GM19240 (cell line): ENCODE results near the gene GNL3L.
"Not testable (repeated sequence)": the region's sequence is repeated elsewhere in the genome, so short reads cannot be mapped to it uniquely, and the experiment has no call there.

Experiments
- DNase-seq: peaks from one replicate; pipeline ENCODE4 v3.0.0; 2011; ENCODE audit warnings: low spot score; ENCODE audit not compliant: insufficient read length

The GNL3L gene, protein sequence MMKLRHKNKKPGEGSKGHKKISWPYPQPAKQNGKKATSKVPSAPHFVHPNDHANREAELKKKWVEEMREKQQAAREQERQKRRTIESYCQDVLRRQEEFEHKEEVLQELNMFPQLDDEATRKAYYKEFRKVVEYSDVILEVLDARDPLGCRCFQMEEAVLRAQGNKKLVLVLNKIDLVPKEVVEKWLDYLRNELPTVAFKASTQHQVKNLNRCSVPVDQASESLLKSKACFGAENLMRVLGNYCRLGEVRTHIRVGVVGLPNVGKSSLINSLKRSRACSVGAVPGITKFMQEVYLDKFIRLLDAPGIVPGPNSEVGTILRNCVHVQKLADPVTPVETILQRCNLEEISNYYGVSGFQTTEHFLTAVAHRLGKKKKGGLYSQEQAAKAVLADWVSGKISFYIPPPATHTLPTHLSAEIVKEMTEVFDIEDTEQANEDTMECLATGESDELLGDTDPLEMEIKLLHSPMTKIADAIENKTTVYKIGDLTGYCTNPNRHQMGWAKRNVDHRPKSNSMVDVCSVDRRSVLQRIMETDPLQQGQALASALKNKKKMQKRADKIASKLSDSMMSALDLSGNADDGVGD

DNA sequence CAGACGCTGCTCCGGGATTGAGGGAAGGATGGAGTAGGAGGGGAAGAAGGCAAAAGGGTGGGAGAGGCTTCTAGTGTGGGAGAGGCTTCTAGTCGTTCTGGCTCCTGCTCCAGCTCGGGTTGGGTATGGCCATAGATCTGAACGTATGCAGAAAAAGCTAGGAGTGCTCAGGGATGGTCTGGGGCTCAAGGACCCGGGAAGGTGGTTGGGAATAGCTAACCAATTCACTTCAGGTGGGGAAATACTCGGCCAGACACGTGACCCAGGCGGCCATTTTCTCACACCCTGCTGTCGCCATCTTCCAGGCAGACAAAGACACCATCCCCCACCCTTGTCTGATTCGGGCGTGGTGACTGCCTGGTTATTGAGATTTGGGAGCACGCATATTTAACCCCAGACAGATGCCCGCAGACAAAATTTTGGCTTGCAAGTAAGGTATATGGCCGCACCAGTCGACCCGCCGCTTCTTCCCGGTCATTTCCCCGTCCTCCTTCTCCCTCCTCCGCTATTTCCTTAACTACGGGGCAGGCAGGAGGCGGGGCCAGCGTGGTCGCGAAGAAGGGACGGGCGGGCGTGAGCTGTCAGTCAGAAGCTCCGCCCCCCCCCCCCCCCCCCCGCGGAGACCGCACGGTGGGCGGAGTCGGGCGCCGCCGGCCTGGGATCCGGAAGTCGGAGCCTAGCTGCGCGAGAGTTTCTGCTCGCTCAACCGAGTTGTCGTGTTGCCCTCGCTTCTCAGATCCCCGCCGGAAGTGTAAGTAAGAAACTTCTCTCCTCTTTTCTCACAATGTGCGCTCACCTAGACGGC, at the start of gene GNL3L:
Gene GNL3L (plus strand): TSS at position 668 of the 805 bp plus-strand sequence. CDS start 2,348 bp downstream, outside the sequence.
- peak; percentile 70 for DNase-seq

DNA sequence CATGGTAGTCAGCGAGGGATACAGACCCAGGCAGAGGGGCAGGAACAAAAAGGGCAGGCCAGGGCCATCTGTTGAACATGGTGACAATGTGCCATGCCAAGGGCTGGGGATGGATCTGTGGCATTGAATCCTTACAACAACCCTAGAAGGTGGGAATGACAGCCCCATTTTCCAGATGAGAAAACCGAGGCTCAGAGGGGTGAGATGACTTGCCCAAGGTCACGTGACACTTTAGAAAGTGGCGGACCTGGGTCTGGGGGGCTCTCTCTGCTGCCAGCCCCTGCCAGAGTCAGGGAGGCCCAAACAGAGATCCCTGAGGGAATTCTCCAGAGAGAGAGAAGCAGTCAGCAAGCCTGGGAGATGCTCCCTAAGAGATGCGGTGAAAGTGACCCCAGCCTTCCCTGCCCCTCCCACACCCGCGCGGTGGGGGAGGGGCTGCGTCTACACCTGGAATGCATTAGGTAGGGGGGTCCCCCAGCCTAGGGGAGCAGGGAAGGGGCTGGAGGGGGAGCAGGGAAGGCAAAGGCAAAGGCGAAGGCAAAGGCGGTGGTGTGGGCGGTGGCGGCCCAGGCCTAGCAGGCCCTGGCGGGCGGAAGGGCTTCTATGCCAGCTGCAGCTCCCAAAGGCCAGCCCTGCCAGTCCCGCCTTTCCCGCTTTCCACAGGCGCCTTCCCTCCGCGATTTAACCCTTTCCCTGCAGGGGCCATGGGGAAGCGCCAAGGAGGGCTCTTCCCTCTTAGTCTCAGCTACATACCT, 47.0 kb upstream of the GNL3L start:
- DNase-seq, result no peak

DNA sequence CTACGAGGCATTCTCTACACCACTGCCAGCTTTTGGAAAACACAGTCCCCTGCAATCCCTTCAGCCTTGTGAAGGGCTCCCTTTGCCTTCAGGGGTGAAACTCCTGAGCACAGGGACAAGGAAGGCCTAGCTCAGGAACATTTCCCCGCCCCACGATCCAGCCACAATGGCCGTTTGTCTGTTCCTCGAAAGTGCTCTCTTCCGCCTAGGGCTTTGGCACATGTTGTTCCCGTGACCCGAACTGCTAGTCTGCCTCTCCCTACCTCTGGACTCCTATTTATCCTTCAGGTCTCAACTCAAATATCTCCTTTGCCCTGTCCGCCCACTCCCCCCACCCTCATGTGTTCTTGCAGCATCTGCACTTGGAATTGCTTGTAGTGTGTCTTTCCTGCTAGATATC, 46.1 kb upstream of the GNL3L start:
- no peak for DNase-seq

DNA sequence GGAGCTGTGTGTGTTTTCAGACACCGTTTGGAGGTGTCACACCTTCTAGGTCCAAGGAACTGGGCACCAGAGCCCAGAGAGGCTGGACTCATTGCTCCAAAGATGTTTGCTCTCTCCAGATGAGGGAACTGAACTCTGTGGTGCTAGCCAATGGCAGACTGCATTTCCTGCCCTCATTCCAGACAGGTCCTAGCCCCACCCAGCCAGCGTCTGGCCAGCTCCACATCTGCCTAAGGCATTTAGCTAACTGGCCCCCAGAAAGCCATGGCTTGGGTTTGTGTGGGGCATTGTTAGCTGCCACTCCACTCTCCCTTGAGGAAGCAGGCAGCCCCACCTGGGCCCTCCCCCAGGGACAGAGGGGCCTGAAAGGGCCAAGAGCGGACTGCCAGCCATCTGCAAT, 45.4 kb upstream of the GNL3L start:
- DNase-seq, result no peak

DNA sequence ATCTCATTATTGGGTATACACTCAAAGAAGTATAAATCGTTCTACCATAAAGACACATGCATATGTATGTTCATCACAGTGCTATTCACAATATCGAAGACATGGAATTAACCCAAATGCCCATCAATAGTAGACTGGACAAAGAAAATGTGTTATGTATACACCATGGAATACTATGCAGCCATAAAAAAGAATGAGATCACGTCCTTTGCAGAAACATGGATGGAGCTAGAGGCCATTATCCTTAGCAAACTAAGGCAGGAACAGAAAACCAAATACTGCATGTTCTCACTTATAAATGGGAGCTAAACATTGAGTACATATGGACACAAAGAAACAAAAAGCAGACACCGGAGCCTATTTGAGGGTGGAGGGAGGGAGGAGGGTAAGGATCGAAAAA, 40.2 kb upstream of the GNL3L start:
- not testable (repeated sequence) for DNase-seq

DNA sequence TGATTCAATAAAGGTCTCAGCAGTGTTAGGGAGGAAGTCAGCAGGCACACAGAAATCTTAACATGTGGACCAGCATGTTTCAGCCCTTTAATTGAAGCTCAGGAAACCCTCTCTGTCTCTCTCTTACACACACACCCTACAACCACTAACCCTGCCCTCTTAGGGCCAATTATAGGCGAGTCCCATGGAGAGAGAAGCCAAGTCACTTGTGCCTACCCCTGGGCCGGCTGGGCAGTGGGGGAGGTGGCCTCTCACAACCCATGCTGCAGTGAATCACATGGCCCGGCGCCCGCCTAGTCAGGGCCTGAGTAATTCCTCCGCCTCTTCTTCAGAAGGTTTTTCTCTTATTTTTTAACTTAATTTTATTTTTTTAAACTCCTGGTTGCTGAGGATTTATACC, 37.7 kb upstream of the GNL3L start:
- DNase-seq, result no peak

DNA sequence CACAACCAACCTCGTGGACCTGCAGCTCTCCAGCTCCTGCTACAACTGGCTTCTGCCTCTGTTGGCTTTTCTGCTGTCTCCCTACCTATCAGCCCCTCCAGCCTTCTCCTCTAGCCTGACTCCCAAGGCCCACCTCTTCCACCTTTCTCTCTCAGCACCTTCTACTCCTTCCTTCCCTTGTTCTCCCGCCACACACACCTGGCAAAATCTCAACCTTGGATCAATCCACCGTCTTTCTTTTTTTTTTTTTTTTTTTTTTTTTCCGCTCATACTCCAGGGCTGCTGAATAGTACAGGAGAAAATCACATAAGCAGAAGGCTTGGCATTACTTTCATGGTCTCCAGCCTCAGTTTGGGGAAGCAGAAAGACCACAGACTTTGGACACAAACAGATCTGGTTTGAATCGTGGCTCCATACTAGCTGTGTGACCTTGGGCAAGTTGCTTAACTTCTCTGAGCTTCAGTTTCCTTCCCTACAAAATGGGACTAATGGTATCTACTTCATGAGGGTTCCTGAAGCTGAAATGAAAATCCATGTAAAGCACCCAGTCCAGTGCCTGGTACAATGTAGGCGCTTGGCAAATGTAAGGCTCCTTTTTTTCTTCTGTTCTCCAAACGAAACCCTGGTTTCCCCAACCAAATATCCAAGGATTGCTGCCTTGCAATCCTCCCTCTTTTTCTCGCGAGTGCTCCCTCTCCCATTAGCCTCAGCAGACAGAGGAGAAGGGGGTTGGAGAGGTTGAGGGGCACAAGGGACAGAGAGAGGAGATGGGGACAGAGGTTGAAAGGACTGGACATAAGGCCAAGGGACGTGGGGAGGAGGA, 35.6 kb upstream of the GNL3L start:
- no peak for DNase-seq

DNA sequence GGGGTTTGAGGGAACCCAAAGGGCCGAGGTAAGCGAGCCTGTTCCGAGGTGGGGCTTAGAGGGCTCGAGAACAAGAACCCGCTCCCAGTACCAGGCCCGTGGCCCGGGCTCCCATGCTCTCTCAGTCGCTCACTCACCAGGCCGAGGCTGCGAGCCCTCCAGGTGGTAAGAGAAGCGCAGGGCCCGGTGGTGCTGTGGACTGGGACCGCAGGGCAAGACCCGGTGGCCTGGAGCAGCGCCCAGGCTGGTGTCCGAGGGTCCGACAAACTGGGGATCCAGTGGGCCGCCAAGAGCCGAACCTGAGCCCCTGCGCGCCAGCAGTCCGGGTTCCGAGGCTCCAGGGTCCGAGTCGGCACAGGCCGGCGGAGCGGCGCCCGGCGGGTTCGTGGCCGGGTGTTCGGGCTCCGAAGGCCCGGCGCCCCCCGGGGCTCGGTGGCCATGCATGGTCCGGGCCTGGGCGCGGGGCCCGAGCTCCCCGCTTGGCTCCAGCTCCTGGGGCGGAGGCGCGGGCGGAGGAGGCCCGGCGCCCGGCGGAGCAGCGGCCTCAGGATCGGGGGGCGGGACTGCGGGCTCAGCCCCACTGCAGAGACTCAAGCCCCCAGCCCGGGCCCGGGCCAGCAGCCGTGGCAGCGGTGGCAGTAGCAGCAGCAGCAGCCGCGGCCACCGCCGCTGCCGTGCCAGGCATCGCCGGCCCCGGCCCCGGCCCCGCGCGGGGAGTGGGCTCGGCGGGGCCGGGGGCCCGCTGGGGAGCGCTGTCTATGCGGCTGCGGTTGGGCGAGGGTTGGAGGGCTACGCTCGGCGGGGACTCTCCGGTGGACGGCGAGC, 34.8 kb upstream of the GNL3L start:
- no peak for DNase-seq

DNA sequence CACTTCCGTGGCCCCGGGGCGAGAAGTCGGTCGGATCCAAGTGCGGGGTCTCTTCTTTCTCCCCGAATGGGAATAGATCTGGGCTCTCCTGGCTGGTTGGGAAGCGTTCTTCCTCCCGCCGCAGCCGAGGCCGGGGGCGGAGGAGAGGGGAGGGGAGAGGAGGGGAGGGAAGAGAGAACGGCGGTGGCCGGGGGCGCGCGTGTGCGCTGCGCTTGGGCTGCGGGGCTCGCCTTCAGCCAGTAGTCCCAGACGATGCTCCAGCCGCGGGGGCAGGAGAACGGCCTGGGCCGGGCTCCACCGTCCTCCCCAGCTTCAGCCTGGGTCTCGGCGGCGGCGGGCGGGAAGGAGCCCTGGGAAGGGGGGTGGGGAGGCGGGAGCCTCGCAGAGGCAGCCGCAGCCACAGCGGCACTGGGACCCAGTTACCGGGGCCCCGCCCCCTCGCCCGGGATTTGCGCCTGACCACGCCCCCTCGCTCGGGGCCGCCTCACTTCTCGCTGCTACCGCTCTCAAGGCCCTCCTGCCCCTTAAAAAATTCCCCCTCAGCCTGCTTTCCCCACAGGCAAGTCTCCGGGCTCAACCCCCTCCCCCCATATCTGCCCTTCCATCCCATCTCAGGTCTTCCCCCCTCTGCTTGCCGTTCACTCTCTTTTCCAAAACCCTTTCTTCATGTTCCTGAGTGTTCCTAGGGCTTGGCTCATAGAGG, 34.1 kb upstream of the GNL3L start, which contains the start of gene FGD1:
Gene FGD1 (minus strand): TSS at position 421 of the 703 bp plus-strand sequence. CDS start 802 bp downstream, outside the sequence.
- DNase-seq, result peak; percentile 31

DNA sequence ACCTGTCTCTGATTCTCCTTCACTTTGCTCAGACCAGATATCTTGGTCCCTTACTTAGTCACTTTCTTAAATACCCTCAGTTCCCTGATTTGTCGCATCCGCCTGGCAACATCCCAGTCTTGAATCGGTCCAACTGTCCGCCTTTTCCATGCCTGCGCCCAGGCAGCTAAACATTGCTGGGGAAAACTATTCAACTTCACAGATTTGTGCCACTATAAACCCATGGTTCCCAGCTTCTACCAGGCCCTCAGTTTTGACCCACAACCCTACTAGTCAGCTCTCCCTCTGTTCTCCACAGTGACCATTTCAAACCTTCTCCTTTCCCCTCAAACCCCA, 33.5 kb upstream of the GNL3L start:
- no peak for DNase-seq

DNA sequence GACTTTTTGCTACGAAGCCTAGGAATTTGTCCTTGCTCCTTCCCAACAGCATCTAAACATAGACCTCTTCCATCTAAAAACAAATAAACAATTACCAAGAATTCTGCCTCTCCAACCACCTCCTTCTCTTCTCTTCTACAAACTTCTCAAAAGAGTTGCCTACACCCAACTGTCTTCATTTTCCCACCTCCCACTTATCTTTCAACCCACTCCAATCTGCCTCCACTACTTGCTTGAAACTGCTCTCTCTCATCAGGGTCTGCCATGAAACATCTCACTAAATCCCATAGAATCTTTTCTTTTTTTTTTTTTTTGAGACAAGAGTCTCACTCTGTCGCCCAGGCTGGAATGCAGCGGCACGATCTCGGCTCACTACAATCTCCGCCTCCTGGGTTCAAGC, 33.1 kb upstream of the GNL3L start:
- DNase-seq, result no peak

DNA sequence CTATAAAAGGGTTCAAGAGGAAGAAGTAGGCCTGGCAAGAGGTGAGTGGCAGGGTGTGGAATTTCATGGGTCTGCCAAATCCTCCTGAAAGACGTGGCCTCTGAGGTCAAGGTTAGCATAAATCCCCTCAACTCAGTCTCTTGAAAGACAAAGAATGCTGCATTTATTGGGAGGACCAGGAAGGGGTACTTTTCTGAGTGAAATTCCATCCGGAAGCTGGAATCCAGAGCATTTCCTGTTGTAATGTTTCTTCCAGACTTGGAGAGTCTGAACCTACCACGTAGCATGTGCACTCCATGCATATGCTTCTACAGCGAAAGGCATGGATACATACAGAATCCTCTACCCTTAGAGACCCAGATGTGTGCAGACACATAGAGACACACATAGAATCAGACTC, 20.6 kb upstream of the GNL3L start:
- DNase-seq, result no peak

DNA sequence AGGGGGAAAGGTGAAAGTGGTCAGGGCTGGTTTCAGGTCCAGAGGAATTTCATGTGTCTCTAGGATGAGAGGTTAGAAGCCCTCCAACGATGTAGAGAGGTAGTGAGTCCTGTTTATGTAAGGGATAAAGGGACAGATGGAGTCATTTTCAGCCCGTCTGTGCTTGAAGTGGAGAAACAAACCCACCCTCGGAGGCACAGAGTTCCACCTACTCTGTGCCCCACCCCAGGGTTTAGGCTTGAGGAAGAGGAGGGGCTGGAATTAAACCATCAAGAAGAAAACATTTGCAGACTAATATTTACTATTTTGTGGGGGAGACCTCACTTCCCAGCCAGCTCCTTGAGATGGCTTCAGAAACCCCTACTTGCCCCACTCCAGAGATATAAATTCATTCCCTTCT, 868 bp upstream of the GNL3L start:
- DNase-seq, result no peak

DNA sequence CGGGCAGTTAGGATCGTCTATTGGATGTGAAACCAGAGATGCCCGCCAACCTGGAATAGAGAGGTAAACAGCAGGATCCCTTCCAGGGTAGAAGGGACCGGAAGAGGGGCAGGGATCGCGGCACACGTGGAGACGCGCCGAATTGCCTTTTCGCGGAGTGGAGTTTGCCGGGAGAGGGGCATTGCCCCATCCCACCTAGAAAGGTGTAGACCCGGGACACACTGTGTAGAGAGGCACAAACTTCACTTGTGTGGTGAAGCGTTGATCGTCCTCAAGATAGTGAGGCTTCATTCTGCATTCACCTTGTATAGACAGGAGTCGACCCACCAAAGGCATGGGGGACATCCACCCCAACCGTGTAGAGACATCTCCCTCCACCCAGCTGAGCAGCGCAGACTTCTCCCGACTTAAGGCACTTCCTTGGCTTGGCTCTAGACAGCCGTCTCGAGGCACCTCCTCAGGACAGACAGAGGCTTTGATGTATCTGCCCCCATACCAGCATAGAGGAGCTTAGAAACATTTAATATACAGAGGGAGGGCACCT, 410 bp downstream of the GNL3L start:
- no peak for DNase-seq

DNA sequence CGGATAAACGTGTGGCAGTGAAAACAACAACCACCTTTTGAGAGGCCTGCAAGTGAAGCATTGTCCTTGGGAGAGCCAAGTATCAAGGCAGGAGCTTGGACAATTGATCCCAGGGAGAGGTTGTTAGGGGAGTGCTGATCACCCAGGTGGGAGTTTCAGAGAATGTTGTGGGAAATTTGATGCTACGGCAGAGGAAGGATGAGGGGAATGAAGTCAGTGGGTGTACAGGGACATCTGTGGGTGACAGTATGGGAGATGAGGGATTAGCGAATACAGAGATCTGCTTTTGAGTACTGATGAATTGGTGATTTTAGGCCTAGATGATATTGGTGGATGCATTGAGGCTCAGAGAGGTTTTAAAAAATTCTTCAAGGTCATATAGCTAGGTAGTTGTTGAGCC, 4.3 kb downstream of the GNL3L start:
- no peak for DNase-seq

DNA sequence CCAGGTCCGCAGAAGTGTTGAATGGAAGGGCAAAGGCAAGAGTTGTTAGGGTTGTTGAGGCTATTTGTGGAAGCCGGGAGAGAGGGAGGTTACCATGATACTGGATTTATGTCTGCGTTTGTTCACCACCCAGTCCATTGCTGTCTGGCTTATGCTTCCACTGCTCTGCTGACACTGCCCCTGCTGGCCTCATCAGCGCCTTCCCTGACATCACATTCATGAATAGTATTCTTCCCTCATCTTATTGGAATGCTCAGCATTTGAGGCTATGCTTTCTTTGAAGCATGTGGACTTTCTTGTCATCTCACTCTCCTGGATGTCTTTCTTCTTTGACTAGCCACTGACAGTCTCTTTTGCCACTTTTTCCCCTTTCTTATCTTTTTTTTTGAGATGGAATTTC, 10.3 kb downstream of the GNL3L start:
- DNase-seq, result no peak

DNA sequence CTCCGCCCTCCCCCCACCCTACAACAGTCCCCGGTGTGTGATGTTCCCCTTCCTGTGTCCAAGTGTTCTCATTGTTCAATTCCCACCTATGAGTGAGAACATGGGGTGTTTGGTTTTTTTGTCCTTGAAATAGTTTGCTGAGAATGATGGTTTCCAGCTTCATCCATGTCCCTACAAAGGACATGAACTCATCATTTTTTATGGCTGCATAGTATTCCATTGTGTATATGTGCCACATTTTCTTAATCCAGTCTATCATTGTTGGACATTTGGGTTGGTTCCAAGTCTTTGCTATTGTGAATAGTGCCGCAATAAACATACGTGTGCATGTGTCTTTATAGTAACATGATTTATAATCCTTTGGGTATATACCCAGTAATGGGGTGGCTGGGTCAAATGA, 12.2 kb downstream of the GNL3L start:
- DNase-seq, result not testable (repeated sequence)

DNA sequence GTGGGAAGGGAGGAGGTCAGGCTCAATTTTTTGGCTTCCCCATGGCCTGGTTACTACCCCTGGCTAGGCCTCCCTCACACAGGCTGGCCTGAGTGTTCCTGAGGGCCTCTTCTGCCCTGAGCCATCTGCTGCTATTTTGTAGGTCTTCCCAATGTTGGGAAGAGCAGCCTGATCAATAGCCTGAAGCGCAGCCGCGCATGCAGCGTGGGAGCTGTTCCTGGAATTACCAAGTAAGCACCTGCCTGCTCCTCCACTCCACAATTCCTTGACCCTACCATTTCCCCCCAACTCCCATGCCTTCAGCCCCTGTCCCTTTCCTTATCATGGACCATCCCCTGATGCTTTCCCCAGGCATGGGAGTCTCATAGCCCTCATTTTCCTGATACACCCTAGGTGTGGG, 20.8 kb downstream of the GNL3L start:
- DNase-seq, result no peak

DNA sequence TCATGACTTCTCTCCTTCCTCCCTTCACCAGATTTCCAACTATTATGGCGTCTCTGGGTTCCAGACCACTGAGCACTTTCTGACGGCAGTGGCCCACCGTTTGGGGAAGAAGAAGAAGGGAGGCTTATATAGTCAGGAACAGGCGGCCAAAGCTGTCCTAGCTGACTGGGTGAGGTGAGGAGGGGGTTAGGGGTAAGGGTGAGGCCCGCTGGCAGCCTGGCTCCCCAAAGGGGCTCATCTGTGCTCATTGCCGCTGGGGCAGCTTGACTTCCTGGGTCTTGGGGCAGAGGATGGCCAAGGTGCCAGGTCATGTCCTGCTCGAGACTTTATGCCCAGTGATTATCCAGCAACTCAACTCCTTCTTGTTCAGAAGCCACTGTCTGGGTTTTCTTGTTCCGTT, 21.8 kb downstream of the GNL3L start:
- no peak for DNase-seq
